Immature natural killer cell (primary cell): ENCODE measurements around the gene ASIC2. TPM values are rescaled to one million over a fixed set of nuclear protein-coding genes. Genes with fewer than 3 reads are reported as not detected.
"Not testable (repeated sequence)": the region's sequence is repeated elsewhere in the genome, so short reads cannot be mapped to it uniquely, and the experiment has no call there.

ENCODE experiments used
- DNase-seq, 3 donors: peaks; one replicate each; pipeline ENCODE4 v3.0.0; 2022; ENCODE audit warnings: mixed read lengths in 1 of 3
- H3K27ac Mint-ChIP-seq, 6 donors: one replicate each; pipeline ENCODE4 v1.8.0; 2020; ENCODE audit warnings: mixed read lengths in 6 of 6, mild to moderate bottlenecking in 5 of 6, inconsistent platforms in 4 of 6, moderate library complexity in 3 of 6
- H3K27me3 Mint-ChIP-seq, 3 donors: one replicate each; pipeline ENCODE4 v1.8.0; 2020 to 2021; ENCODE audit warnings: low read depth in 3 of 3, mild to moderate bottlenecking in 3 of 3, mixed read lengths in 3 of 3, moderate library complexity in 3 of 3, inconsistent platforms in 1 of 3
- H3K36me3 Mint-ChIP-seq, 3 donors: one replicate each; pipeline ENCODE4 v1.8.0; 2020; ENCODE audit warnings: mixed read lengths in 3 of 3, inconsistent platforms in 2 of 3, mild to moderate bottlenecking in 2 of 3
- H3K4me1 Mint-ChIP-seq, 2 donors: one replicate each; pipeline ENCODE4 v1.8.0; 2020; ENCODE audit warnings: inconsistent platforms in 2 of 2, mild to moderate bottlenecking in 2 of 2, mixed read lengths in 2 of 2, moderate library complexity in 1 of 2
- H3K4me3 Mint-ChIP-seq, 5 donors: one replicate each; pipeline ENCODE4 v1.8.0; 2020; ENCODE audit warnings: mild to moderate bottlenecking in 5 of 5, mixed read lengths in 5 of 5, inconsistent platforms in 3 of 5, moderate library complexity in 3 of 5
- H3K9me3 Mint-ChIP-seq, 6 donors: one replicate each; pipeline ENCODE4 v1.8.0; 2020; ENCODE audit warnings: mild to moderate bottlenecking in 6 of 6, mixed read lengths in 6 of 6, inconsistent platforms in 4 of 6, moderate library complexity in 3 of 6
- polyA plus RNA-seq, 3 donors: library from polyadenylated mRNA; unstranded; fragments of 300-500 nt; fragmentation: Illumina TruSeq; gene quantifications; one replicate each; pipeline ENCODE4 v1.2.3, GENCODE V29; 2021

ASIC2 gene
- polyA plus RNA-seq, 3 donors from 2014 or later: not detected

- H3K4me1 Mint-ChIP-seq, H3K36me3 Mint-ChIP-seq, H3K4me3 Mint-ChIP-seq, H3K9me3 Mint-ChIP-seq, DNase-seq, H3K27ac Mint-ChIP-seq, H3K27me3 Mint-ChIP-seq: not testable (repeated sequence)
Measured at GRCh38 chr17:32969231-32969630, 323.9 kb downstream of the ASIC2 start.

- H3K36me3 Mint-ChIP-seq: no peaks in the 10 kb centered on the region
- peaks cover 6 to 22% (median 12%) of the 10 kb centered on the region in 3 donors for H3K27me3 Mint-ChIP-seq
- no peaks in the 10 kb centered on the region for H3K4me1 Mint-ChIP-seq
- H3K9me3 Mint-ChIP-seq: peaks cover 0 to 6% (median 0%) of the 10 kb centered on the region in 6 donors
- H3K4me3 Mint-ChIP-seq: no peak overlapping the region
- H3K27ac Mint-ChIP-seq: no peak overlapping the region
- no peak for DNase-seq
Measured at GRCh38 chr17:32964541-32964940, 328.6 kb downstream of the ASIC2 start.
